ENCODE measurements around the gene ERI3.

The ERI3 gene

DNA sequence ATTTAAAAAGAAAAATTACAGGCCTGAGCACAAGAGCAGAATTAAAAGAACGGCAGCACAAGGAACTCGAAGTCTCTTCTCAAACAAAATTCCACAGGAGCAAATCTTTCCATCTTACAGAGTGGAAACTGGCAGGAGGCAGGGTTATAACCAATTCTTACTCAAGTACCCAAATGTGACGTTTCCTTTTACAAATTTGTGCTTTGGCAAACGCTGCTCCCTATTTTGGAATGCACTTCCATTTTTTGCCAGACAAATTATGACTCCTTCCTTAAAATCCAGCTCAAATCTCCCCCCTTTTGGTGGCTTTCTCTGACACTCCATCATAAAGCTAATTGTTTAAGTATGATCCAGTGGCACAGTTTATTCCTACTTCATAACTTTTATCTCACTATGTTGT, 7.8 kb downstream of the ERI3 start:
- no peak for TF ChIP-seq CTCF (IDR thresholded peaks at IDR 0.05; ENCODE audit: insufficient read depth, low read length, poor library complexity, severe bottlenecking)
- no peak overlapping the region for H3K4me3 ChIP-seq (replicated peaks; ENCODE audit: low read depth, low read length)
- no peak for DNase-seq (ENCODE audit: extremely low read depth, insufficient read length)

GRCh38 chr1:44346878-44347277, 8.2 kb downstream of the ERI3 start:
- no peak for TF ChIP-seq CTCF (IDR thresholded peaks at IDR 0.05; ENCODE audit: insufficient read depth, low read length, poor library complexity, severe bottlenecking)
- H3K27me3 ChIP-seq (replicated peaks; ENCODE audit: control insufficient read depth, insufficient read depth, low read length): no peaks in the 10 kb centered on the region
- DNase-seq (ENCODE audit: extremely low read depth, insufficient read length): no peak
- no peaks in the 10 kb centered on the region; the same call in 1 of the 2 replicates for H3K36me3 ChIP-seq (ENCODE audit: control insufficient read depth, insufficient read depth, low read length)
- H3K4me3 ChIP-seq (replicated peaks; ENCODE audit: low read depth, low read length): no peak overlapping the region

More for the DNA sequence above, 7.8 kb downstream of the ERI3 start:
- no peaks in the 10 kb centered on the region for H3K36me3 ChIP-seq (ENCODE audit: control insufficient read depth, insufficient read depth, low read length)
- no peaks in the 10 kb centered on the region for H3K27me3 ChIP-seq (replicated peaks; ENCODE audit: control insufficient read depth, insufficient read depth, low read length)

GRCh38 chr1:44346184-44346583, 8.9 kb downstream of the ERI3 start:
- no peak for TF ChIP-seq CTCF (IDR thresholded peaks at IDR 0.05; ENCODE audit: insufficient read depth, low read length, poor library complexity, severe bottlenecking)
- no peak for DNase-seq (ENCODE audit: extremely low read depth, insufficient read length)
- Histone ChIP-seq H3K36me3 (ENCODE audit: control insufficient read depth, insufficient read depth, low read length) (no peaks in the 10 kb centered on the region; the same call in 1 of the 2 replicates), H3K4me3 (replicated peaks; ENCODE audit: low read depth, low read length) (no peak overlapping the region), H3K27me3 (replicated peaks; ENCODE audit: control insufficient read depth, insufficient read depth, low read length) (no peaks in the 10 kb centered on the region)

DNA sequence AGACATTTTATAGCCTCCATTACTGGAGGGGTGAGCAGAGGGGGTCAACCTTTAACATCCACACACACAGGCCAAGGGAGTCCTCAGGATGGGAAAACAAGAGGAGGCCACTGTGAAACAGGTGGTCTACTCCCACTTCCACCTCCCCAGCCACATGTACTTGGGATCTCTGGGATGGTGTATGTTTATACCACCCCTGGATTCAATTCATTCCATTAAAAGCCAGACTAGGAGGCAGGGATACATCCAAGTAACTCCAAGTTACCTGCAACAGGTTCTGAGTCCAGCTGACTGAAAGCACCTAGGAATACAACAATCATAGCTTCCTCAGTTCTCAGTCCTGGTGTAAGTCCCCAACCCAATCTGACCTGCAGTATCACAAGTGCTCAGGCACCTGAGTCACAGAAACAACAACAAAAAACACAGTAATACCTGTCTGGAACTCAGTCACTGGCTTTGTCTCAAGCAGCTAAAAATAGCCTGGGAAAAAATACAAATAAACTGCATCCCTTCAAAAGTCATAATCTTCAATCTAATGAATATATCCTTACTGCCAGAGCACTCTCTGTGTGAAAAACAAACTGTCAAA, 9.8 kb downstream of the ERI3 start:
- Histone ChIP-seq H3K27me3 (replicated peaks; ENCODE audit: control insufficient read depth, insufficient read depth, low read length) (no peaks in the 10 kb centered on the region), H3K36me3 (ENCODE audit: control insufficient read depth, insufficient read depth, low read length) (no peaks in the 10 kb centered on the region; the same call in 1 of the 2 replicates), H3K4me3 (replicated peaks; ENCODE audit: low read depth, low read length) (no peak overlapping the region)
- no peak for TF ChIP-seq CTCF (IDR thresholded peaks at IDR 0.05; ENCODE audit: insufficient read depth, low read length, poor library complexity, severe bottlenecking)
- no peak for DNase-seq (ENCODE audit: extremely low read depth, insufficient read length)

GRCh38 chr1:44339731-44340130, 15.3 kb downstream of the ERI3 start:
- Histone ChIP-seq H3K4me3 (replicated peaks; ENCODE audit: low read depth, low read length) (no peak overlapping the region), H3K27me3 (replicated peaks; ENCODE audit: control insufficient read depth, insufficient read depth, low read length) (no peaks in the 10 kb centered on the region), H3K36me3 (ENCODE audit: control insufficient read depth, insufficient read depth, low read length) (peaks cover 5% of the 10 kb centered on the region)
- DNase-seq (ENCODE audit: extremely low read depth, insufficient read length): no peak
- TF ChIP-seq CTCF (IDR thresholded peaks at IDR 0.05; ENCODE audit: insufficient read depth, low read length, poor library complexity, severe bottlenecking): no peak

GRCh38 chr1:44338136-44338535, 16.9 kb downstream of the ERI3 start:
- TF ChIP-seq CTCF (IDR thresholded peaks at IDR 0.05; ENCODE audit: insufficient read depth, low read length, poor library complexity, severe bottlenecking): no peak
- Histone ChIP-seq H3K27me3 (replicated peaks; ENCODE audit: control insufficient read depth, insufficient read depth, low read length) (no peaks in the 10 kb centered on the region), H3K4me3 (replicated peaks; ENCODE audit: low read depth, low read length) (no peak overlapping the region), H3K36me3 (ENCODE audit: control insufficient read depth, insufficient read depth, low read length) (peaks cover 10% of the 10 kb centered on the region)
- DNase-seq (ENCODE audit: extremely low read depth, insufficient read length): no peak

Measured in GM06990 (cell line).